ENCODE data around the gene BSN.
"Not testable (repeated sequence)": the region's sequence is repeated elsewhere in the genome, so short reads cannot be mapped to it uniquely, and the experiment has no call there.

The BSN gene

DNA sequence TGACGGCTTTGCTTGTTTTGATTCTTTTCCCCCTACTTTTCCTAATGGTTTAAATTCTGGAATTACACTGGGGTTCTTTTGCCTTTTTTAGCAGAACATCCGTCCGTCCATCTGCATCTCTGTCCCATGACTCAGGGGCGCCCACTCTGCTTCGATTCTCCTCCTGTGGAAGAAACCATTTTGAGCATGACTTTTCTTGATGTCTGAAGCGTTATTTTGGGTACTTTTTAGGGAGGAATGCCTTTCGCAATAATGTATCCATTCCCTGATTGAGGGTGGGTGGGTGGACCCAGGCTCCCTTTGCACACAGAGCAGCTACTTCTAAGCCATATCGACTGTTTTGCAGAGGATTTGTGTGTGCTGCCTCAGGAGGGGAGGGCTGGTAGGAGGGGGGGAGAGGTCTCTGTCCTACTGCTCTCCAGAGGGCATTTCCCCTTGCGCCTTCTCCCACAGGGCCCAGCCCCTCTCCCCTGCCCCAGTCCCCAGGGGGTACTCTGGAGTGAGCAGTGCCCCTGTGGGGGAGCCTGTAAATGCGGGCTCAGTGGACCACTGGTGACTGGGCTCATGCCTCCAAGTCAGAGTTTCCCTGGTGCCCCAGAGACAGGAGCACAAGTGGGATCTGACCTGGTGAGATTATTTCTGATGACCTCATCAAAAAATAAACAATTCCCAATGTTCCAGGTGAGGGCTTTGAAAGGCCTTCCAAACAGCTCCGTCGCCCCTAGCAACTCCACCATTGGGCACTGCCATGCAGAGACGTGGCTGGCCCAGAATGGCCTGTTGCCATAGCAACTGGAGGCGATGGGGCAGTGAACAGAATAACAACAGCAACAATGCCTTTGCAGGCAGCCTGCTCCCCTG is 19.5 kb upstream of the BSN start:
- peak; percentile 46 to 68 for DNase-seq

DNA sequence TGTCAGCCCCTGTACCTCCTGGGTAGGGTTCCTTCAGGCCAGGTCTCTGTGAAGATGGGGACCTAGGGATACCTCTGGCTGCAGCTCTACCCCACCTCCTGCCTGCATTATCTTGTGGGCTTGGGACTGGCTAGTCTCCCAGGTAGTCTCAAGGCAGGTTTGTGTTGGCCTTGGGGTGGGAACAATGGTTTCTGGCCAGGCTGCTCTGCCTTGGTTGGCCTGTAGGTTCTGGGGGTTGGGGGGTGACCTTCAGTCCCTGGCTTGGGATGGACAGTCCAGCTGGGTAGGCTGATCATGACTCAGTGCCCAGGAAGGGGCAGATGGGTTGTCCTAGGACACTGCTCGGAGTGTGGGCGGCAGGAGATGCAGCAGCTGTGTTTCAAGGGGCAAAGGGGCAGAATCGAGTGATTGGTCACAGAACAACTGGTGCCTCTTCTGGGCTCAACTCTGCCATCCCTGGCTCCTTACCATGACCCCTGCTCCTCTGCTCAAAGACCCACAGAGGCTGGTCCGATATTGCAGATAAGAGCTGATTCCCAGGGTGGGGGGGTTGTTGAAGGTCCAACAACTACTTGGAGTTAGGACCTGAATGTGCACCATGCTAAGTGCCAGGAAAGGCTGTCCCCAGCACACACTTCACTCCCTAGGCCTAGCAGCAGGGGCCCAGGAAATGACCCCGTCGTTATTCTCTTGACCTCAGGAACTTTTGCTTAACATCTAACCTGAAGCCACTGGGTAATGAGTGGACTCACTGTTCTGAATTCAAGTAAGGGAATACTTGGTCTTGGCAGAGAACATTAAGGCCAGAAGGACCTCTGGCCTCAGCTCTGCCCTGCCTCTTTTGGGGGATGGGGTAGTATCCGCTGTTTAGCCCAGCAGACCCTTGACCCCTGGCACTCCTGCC is 18.1 kb upstream of the BSN start:
- DNase-seq: no peak

DNA sequence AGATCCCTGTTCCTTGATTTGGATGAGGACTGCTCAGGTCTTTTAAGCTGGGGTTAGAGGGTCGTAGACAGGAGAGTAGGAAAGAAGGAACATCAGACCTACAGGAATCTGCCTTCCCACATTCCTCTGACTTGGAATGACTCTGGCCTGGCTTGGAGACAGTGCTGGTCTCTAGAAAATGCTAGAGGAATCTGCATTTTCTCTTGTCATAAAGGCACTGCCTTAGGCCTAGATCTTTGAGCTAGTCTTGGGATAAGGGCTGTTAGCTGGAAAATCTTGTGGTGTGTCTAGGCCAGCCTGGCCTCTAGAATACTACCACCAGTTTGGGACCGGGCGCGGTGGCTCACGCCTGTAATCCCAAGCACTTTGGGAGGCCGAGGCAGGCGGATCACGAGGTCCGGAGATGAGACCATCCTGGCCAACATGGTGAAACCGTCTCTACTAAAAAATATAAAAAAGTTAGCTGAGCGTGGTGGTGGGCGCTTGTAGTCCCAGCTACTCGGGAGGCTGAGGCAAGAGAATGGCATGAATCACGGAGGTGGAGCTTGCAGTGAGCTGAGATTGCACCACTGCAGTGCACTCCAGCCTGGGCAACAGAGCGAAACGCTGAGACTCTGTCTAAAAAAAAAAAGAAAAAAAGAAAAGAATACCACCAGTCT is 17.3 kb upstream of the BSN start:
- no peak for DNase-seq

DNA sequence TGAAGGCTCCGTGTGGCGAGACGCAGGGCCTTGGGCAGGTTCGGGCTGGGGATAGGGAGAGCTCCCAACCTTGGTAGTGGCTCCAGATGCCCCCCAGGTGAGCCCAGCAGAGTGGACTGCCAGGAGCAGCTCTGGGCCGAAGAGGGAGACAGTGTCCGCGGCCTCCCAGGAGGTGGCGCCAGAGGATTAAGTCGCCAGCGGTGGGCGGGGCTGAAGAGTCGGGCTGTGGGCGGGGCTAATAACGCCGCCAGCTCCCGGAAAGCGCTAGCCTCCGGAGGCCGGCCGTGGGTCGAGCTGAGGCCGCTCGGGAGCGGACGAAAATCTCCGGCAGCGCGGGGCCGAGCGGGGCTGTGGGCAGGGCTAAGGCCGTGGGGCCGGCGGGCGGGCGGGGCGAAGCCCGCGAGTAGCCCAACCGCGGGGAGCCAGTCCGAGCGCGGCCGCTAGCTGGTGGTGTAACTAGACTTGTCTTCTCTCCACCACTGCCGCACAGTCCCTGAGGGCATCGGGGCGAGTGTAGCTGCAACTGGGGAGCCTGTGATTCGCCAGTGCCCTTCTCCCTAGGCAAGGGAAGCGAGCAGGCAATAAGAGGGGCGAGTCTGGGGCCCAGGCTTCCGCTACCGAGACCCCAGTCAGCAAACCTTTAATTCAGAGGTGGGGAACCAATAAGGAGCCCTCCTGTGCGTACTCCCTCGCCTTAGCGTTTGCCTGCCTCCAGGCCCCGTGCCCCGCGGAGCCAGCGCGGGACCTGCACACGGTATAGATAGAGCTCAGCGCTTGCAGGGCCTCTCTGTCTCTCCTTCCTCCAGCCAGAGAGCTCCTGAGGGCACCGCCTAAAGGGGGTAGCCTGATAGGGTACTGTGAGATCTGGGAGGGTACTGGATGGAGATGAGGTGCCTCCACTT is 14.4 kb upstream of the BSN start:
- DNase-seq: peak; percentile 88

DNA sequence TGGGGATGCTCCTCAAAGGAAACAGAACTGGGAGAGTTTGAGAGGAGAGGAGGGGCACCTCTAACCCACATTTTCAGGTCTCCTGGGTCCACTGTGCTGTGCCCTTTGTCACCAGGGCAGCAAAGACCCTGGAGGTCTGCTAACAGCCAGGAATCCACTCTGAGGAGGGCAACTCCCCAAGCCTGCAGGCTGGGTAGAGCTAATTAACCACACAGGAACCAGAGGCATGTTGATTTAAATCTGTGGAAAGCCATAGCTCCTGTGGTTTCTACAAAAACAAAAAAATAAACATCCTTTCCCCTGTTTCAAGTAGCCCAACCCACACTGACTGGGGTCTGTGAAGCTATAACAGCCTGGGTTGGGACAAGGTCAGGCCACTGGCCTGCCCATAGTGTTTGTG is 2.2 kb upstream of the BSN start:
- no peak for DNase-seq

DNA sequence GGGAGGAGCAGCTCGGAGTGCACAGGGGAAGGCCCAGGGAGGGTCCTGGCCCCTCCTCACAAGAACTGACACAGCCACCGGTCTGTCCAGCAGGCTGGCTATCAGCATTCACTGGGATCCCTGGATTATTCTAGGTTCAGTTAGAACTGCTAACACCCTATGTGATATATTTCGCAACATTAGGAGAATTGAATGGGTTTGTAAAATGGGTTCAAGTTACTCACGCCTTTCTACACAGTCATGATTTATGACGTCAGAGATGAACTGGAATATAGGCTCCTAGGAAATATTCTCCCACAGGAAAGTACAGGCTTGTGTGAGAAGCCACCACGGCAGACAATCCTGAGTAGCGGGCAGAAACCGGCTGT is 969 bp upstream of the BSN start:
- DNase-seq: peak in 1 of 2 experiments; percentile 36

DNA sequence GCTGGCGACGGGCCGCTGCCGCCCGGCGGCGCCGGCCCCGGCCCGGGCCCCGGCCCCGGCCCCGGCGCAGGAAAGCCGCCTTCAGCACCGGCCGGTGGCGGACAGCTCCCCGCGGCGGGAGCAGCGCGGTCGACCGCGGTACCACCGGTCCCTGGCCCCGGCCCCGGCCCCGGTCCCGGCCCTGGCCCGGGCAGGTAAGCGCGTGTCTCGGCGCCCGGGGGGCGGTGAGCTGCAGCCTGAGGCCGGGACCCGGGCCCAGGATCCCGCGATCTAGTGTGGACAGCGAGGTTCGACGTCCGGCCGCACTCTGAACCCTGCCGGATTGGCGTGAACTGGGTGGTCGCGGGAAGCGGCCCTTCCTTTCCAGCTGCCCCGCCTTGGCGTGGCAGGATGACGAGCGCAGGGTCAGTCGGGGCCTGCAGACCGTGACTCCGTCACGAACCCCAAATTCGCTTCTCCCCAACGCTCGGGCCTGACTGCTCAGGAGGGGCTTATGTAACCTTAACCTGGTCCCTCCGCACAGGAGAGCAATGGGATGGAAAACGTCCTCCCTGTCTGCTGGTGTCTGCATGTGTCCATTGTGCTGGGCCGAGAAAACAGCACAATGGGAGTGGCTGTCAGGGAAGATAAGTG is 472 bp downstream of the BSN start:
- no peak for DNase-seq

DNA sequence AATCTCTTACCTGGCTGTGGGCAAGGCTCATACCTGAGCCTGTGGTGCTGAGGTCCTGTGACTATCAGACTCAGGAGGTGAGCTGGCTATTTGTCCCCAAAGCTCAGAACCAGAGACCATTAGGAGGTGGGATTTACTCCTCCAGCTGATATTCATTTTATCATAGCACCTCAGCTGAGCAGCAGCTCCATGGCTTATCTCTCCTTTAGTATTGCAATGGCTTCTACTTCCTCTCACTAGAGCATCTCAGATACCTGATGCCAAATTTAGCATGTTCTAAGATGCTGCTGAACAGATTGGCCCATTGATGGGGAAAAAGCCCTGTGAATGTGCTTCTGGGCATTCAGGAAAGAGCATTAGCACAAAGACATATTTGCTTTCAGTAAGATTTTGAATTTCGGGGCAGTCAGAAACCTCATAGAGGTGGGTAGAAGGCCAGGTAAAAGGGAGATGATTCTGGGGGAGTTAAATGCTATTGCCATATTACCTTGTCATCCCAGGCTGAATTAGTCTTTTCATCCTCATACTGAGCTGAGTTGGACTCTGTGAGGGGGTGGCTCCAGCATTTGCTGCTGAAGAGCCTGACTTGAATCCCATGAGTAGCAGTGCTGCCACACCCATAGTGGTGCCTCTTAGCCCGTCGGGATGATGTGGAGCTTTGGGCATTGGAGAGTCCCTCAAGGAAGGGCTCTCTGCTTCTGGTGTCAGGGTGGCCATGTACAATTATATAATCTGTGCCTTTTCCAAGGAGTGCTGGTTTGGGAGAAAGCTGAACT is 2.4 kb downstream of the BSN start:
- no peak for DNase-seq

DNA sequence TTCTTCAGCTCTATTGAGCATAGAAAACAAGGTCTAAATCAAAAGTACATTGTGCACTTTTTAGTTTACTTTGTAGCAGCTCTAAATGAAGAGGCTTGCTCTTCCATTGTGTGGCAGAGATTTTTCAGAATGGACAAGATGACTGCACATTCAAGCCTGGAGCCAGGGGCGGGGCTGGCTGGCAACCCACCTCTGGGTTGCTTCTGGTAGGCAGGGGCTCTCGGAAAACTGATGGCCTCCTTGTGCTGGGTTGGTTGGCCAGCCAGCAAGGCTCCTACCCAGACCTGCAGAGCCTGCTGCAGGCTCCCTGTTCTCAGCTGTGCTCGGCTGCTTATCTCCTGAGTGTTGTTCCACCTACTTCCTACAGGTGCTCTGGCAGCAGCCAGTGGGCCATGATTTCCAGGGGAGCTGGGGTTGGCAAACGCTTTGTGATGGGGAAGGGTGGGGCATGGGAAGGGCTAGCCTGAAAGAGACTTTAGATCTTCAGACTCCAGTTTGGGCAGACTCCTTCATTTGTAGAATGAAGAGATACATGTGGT is 8.8 kb downstream of the BSN start:
- no peak for DNase-seq

DNA sequence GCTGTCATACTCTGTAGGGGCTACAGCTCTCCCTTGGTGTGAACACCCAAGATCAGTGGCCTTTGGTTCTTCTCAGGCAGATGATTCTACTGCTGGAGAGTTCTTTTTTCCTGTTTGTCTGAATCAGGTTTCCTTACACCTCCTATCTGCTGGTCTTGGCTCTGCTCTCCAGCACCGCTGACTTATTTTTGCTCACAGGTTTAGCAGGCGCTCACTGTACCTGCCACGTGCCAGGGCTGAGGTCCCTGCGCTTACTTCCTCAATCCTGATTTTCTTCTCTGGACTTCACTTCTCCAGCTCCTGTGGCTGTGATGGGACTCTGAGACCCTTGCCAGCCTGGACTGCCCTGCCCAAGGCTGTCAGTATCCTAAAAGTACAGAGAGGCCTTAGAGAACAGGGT is 9.5 kb downstream of the BSN start:
- DNase-seq: no peak

DNA sequence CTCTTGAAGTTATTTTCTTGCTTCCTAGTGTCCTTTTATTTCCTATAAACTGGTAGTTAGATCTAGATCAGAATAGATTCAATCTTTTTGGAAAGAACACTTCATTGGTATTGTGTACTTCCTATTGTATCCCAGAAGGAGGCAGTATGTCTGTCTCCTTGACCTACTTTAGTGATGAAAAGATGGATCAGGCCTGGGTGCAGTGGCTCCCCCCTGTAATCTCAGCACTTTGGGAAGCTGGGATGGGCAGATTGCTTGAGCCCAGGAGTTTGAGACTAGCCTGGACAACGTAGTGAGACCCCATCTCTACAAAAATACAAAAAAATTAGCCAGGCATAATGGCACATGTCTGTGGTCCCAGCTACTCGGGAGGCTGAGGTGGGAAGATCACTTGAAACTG is 12.0 kb downstream of the BSN start:
- DNase-seq: no peak

DNA sequence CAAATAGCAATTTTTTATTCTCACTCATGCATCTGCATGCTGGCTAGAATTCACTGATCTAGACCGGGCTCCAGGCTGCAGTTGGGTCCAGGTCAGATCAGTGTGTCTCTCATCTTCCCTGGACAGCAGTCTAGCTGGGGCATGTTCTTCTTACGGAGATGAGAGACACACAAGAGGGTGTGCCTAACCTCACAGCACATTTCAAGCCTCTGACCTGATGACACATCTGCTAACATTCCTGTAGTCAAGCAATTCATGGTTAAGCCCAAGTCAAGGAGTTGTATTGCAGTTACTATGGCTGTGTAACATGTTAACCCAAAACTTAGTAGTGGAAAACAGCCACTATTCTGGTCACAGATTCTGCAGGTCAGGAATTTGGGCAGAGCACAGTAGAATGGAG is 13.1 kb downstream of the BSN start:
- DNase-seq: no peak

DNA sequence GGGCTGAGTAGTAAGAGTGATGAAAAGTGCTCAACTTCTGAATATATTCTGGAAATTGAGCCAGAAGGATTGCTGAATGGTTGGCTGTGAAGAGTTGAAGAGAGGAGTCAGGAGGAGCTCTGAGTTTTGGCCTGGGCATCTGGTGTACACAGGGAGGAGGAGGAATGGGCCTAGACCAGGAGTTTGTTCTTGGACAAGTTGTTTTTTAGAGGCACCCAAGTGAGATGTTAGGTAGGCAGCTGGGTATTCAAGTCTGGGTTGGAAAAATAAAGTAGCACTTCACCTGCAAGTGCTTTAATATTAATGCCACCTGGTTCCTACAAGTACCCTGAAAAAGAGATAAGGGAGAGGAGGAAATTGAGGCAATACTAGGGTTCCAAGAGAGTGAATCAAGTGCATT is 14.7 kb downstream of the BSN start:
- no peak for DNase-seq

DNA sequence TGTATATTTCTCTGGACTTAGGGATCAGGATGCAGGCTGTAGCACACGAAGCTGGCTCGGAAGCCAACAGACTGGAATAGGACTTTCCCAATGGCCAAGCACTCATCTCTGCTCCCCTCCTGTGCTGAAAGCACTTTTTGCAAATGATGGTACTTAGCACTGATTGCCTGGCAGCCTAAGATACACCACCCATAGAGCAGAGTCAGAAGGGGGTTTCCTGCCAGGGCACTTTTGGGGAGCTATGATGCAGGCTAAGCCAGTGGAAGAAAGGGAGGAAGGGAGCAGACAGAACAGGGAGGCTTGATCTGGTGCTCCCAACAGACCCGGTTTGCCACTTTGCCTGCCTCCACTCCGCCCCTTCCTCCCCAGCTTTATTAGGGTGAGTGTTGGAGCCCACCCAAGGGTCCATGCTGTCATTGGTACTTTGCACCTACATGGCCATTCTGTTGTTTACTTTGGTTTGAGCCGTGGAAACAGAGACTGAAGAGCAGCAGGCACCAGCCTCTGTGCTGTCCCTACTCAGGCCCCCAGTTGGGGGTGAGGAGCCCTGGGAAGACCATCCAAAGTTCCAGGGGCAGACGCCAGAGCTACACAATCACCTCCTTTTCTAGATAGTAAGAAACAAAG is 15.9 kb downstream of the BSN start:
- DNase-seq: no peak

DNA sequence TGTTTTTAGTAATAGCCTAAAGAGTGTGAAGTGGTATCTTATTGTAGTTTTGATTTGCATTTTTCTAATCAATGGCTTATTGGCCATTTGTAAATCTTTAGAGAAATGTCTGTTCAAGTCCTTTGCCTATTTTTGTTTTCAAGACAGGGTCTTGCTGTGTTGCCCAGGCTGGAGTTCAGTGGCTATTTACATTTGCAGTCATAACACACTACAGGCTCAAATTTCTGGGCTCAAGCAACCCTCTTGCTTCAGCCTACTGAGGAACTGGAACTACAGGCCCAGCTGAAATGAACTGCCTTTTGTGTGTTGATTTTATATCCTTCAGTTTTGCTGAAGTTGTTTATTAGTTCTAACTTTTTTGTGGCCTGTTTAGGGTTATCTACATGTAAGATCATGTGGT is 27.9 kb downstream of the BSN start:
- no peak for DNase-seq

DNA sequence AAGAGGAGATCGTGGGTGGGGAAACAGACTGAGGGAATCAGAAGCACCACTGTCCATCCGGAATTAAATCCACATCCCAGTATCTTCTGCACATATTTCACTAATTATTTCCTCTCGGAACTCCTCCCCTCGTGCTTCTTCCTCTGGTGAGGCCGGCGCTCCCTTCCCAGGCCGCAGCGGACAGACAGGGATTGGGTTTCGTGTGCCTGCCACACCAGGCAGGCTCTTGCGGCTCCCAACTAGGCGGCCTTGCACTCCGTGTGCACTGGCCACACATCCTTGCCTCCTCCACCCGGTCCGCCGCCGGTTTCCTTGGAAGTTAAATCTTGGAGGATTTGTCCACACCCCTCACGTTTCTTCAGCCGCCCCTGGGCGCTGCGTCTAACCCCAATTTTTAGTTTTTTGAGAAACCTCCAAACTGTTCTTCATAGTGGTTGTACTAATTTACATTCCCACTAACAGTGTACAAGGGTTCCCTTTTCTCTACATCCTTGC is 31.0 kb downstream of the BSN start:
- not testable (repeated sequence) for DNase-seq

DNA sequence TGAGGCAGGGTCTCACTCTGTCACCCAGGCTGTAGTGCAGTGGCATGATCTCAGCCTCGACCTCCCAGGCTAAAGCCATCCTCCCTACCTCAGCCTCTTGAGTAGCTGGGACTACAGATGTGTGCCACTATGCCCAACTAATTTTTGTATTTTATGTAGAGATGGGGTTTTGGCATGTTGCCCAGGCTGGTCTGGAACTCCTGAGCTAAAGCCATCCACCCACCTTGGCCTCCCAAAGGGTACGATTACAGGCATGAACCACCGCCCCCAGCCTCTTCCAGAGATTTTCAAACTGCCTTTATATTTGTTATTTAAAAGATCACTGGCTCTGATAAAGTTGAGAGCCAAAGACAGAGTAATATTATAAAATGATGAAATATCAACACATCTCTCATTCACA is 37.3 kb downstream of the BSN start:
- DNase-seq: no peak

DNA sequence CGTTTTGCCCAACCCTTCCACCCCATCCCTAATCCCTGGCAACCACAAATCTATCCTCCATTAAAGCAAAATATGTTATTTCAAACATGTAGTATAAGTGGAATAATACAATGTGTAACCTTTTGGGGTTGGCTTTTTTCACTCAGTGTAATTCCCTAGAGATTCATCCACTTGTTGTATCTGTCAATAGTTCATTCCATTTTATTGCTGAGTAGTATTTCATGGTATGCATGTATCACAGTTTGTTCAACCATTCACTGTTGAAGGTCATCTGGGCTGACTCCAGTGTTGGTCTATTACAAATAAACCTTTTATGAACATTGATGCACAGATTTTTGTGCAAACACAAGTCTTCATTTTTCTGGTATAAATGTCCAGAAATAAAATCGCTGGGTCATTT is 38.8 kb downstream of the BSN start:
- no peak for DNase-seq

DNA sequence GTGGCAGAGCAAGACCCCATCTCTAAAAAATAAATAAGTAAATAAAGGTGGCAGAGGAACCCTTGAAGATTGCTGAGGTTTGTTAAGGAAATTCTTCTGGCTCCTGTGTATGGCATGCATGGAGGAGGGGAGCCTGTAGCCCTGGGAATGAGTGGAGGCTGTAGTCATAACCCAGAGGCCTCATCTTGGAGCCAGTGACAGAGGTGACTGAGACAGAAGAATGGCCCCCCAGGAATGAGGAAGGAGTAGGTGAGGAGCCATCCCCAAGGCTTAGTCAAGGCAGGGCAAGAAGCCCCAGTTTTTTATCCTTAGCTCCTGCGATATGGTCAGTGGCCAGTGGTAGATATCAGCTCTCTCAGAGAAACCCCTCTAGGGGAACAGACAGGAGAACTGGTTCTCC is 46.5 kb downstream of the BSN start:
- no peak for DNase-seq

DNA sequence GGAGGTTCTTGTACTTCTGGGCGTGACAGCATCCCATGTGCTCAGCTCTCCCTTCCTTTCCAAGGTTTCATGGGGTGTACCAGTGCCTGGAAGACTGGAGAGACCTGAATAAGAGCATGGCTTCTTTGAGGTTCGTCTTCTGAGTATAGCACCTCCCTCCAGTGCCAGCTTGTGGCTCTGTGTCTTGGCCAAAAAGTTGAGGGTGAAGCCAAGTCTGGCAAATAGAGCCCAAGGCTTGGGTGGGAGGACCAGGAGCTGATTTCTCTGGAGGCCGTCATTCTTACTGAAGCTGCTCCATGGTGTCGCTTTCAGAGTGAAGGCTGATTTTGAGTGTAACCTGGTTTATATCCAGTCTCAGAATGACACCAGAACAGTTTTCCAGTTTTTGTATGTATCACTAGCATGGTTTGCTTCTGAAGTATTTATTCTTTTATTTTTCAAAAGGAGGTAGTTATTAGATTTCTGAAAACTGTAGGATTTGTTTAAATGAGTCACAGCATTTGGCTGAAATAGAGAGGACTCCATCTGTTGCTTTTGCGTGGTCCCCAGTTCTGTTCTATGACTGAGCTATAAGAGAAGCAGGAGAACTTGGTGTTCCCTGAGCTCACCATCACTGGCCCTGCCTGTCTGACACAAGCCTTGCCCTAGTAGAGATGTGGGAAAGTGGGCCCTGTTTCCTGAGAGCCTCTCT is 47.2 kb downstream of the BSN start:
- no peak for DNase-seq
